Colon (tissue), 2 donors: ENCODE measurements around the gene FARP2.
"Not testable (repeated sequence)": the region's sequence is repeated elsewhere in the genome, so short reads cannot be mapped to it uniquely, and the experiment has no call there.

Experiments used
- FAIRE-seq: peaks from 2 replicates; lab custom pipeline; 2012; peaks lifted over from hg19 to GRCh38; lab: Jason Lieb, UNC
- donor health status: control.
- donor health status: control.

The FARP2 gene

GRCh38 chr2:241408849-241409248, 52.8 kb downstream of the FARP2 start:
- FAIRE-seq = no peak

- FAIRE-seq = no peak
These were observed 54.7 kb downstream of the FARP2 start for GRCh38 chr2:241410739-241411176.

GRCh38 chr2:241412144-241412543, 56.1 kb downstream of the FARP2 start:
- FAIRE-seq = no peak

GRCh38 chr2:241413501-241413900, 57.4 kb downstream of the FARP2 start:
- not testable (repeated sequence) for FAIRE-seq

GRCh38 chr2:241413929-241414580, 58.0 kb downstream of the FARP2 start:
- FAIRE-seq = no peak

GRCh38 chr2:241415196-241415595, 59.1 kb downstream of the FARP2 start:
- no peak for FAIRE-seq

- no peak for FAIRE-seq
These were observed 61.5 kb downstream of the FARP2 start for GRCh38 chr2:241417626-241418025.

- no peak for FAIRE-seq
These were observed 65.2 kb downstream of the FARP2 start for GRCh38 chr2:241421330-241421729.

GRCh38 chr2:241421942-241422341, 65.9 kb downstream of the FARP2 start:
- FAIRE-seq = not testable (repeated sequence)

- FAIRE-seq = no peak
These were observed 66.3 kb downstream of the FARP2 start for GRCh38 chr2:241422350-241422749.

- FAIRE-seq = not testable (repeated sequence)
These were observed 67.4 kb downstream of the FARP2 start for GRCh38 chr2:241423489-241423888.

- no peak for FAIRE-seq
These were observed 69.3 kb downstream of the FARP2 start for GRCh38 chr2:241425368-241425767.

- FAIRE-seq = no peak
These were observed 74.1 kb downstream of the FARP2 start for GRCh38 chr2:241430178-241430577.

- no peak for FAIRE-seq
These were observed 76.9 kb downstream of the FARP2 start for GRCh38 chr2:241432824-241433448.

- no peak for FAIRE-seq
These were observed 81.1 kb downstream of the FARP2 start for GRCh38 chr2:241437179-241437578.

- no peak for FAIRE-seq
These were observed 85.4 kb downstream of the FARP2 start for GRCh38 chr2:241441492-241441891.

GRCh38 chr2:241443486-241444223, 87.6 kb downstream of the FARP2 start:
- no peak for FAIRE-seq

- no peak for FAIRE-seq
These were observed 89.3 kb downstream of the FARP2 start for GRCh38 chr2:241445426-241445825.

GRCh38 chr2:241450092-241450491, 94.0 kb downstream of the FARP2 start:
- FAIRE-seq = not testable (repeated sequence)

GRCh38 chr2:241451840-241452506, 95.9 kb downstream of the FARP2 start:
- FAIRE-seq = no peak

GRCh38 chr2:241453919-241454318, 97.8 kb downstream of the FARP2 start:
- FAIRE-seq = not testable (repeated sequence)

- no peak for FAIRE-seq
These were observed 98.9 kb downstream of the FARP2 start for GRCh38 chr2:241454837-241455485.
